Fibroblast of lung (primary cell): ENCODE results near the gene CERS4. TPM values are rescaled to one million over a fixed set of nuclear protein-coding genes. Genes with fewer than 3 reads are reported as not detected.

Experiments
- DNase-seq, 2 donors: peaks; one replicate each; pipeline versions ENCODE4 v3.0.0 to v3.0.0-alpha.2; 2010; ENCODE audit warnings: low read depth in 2 of 2
- H2AFZ ChIP-seq: 2 replicates; pipeline ENCODE4 v1.5.1; 2012; ENCODE audit warnings: low read length, control low read depth, inconsistent platforms
- H3K27ac ChIP-seq: 2 replicates; pipeline ENCODE4 v1.5.1; 2011; ENCODE audit warnings: low read length, control low read depth; ENCODE audit not compliant: insufficient read depth
- H3K27me3 ChIP-seq: 2 replicates; pipeline ENCODE4 v1.5.1; 2011; ENCODE audit warnings: mild to moderate bottlenecking, low read length; ENCODE audit not compliant: control insufficient read depth, insufficient read depth
- H3K36me3 ChIP-seq: 2 replicates; pipeline ENCODE4 v1.5.1; 2011; ENCODE audit warnings: low read length; ENCODE audit not compliant: control insufficient read depth, insufficient read depth
- H3K4me1 ChIP-seq: 2 replicates; pipeline ENCODE4 v1.5.1; 2011; ENCODE audit warnings: low read length; ENCODE audit not compliant: control insufficient read depth, insufficient read depth; ENCODE audit errors: extremely low read depth
- H3K4me2 ChIP-seq: 2 replicates; pipeline ENCODE4 v1.5.1; 2011; ENCODE audit warnings: low read length, control low read depth; ENCODE audit not compliant: insufficient read depth; ENCODE audit errors: extremely low read depth
- H3K4me3 ChIP-seq, 4 experiments: fragments of 200-600 bp in 1 of 4; sonication (generic) in 1 of 4; replicated peaks in 1 of 4; 2 replicates each; pipeline ENCODE4 v1.5.1; 2011 to 2016; ENCODE audit warnings: low read length in 4 of 4, low read depth in 3 of 4, mild to moderate bottlenecking in 3 of 4, control low read depth in 2 of 4, inconsistent platforms in 1 of 4, mixed read lengths in 1 of 4; ENCODE audit not compliant: insufficient read depth in 1 of 4; ENCODE audit errors: control extremely low read depth in 1 of 4
- H3K79me2 ChIP-seq: 2 replicates; pipeline ENCODE4 v1.5.1; 2012; ENCODE audit warnings: mild to moderate bottlenecking, low read length, inconsistent platforms; ENCODE audit not compliant: control insufficient read depth, insufficient read depth
- H3K9ac ChIP-seq: 2 replicates; pipeline ENCODE4 v1.5.1; 2011; ENCODE audit warnings: mild to moderate bottlenecking, low read length, control low read depth; ENCODE audit not compliant: insufficient read depth
- H3K9me3 ChIP-seq: 2 replicates; pipeline ENCODE4 v1.5.1; 2012; ENCODE audit warnings: low read depth, low read length; ENCODE audit not compliant: control insufficient read depth, insufficient read depth
- H4K20me1 ChIP-seq: 2 replicates; pipeline ENCODE4 v1.5.1; 2011; ENCODE audit warnings: low read length; ENCODE audit not compliant: control insufficient read depth, insufficient read depth; ENCODE audit errors: extremely low read depth
- EZH2 ChIP-seq: IDR thresholded peaks from 2 replicates; pipeline ENCODE4 v1.5.1; 2012; ENCODE audit warnings: low read length, control low read depth, mild to moderate bottlenecking; ENCODE audit errors: missing control alignments
- polyA plus RNA-seq, 2 donors: library from polyadenylated mRNA; depleted of rRNA in 1 of 2; stranded (reverse) in 1 of 2; unstranded in 1 of 2; fragments of >200 nt; gene quantifications; 2 replicates each; pipeline ENCODE4 v1.2.1, GENCODE V29; 2011 to 2012; ENCODE audit warnings: missing spikeins in 1 of 2
- total RNA-seq: library from RNA; depleted of rRNA; stranded (reverse); fragments of >200 nt; gene quantifications from 2 replicates; pipeline ENCODE4 v1.2.1, GENCODE V29; 2014
- TF ChIP-seq, protein P1 (sequence below), 2 donors: IDR thresholded peaks in 1 of 2; conservative IDR thresholded peaks in 1 of 2; 1 replicate in 1 of 2; 2 replicates in 1 of 2; pipeline ENCODE4 v1.5.1; 2011 to 2012; ENCODE audit warnings: low read length in 2 of 2, control low read depth in 1 of 2, inconsistent platforms in 1 of 2, low read depth in 1 of 2, mild to moderate bottlenecking in 1 of 2

Gene CERS4
- total and polyA plus RNA-seq, 2 donors (not counting 1 experiment from before 2014, with no cell fraction given) = 0.74 to 17.0 TPM

DNA sequence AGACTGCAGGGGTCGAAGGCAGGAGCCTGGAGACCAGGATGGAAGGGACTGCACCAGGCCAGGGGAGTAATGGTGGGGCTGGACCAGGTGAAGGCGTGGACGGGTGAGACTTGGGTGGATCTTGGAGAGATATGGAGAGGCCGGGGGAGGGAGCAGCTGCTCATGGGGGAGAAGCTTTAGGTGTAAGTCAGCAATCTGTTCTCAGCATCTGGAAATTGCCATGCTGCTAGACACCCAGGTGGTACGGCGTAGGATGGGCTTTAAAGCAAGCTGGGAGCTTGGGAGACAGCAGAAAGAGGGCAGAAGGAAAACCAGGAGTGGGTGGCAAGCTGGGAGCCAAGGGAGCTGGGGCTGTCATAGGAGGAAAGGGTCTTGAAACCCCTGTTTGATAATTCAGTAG is 3.0 kb downstream of the CERS4 start:
- Histone ChIP-seq H3K27ac (no peak overlapping the region), H3K4me3 (no peak overlapping the region), H3K27me3 (peaks cover 12% of the 10 kb centered on the region), H3K4me1 (no peaks in the 10 kb centered on the region), H3K36me3 (no peaks in the 10 kb centered on the region), H3K9ac (no peak overlapping the region), H4K20me1 (no peaks in the 10 kb centered on the region), H3K9me3 (no peaks in the 10 kb centered on the region), H3K4me2 (no peak overlapping the region), H2AFZ (no peak overlapping the region), H3K79me2 (no peaks in the 10 kb centered on the region)
- DNase-seq = no peak
- no peak for TF ChIP-seq EZH2
- TF ChIP-seq, protein P1, sequence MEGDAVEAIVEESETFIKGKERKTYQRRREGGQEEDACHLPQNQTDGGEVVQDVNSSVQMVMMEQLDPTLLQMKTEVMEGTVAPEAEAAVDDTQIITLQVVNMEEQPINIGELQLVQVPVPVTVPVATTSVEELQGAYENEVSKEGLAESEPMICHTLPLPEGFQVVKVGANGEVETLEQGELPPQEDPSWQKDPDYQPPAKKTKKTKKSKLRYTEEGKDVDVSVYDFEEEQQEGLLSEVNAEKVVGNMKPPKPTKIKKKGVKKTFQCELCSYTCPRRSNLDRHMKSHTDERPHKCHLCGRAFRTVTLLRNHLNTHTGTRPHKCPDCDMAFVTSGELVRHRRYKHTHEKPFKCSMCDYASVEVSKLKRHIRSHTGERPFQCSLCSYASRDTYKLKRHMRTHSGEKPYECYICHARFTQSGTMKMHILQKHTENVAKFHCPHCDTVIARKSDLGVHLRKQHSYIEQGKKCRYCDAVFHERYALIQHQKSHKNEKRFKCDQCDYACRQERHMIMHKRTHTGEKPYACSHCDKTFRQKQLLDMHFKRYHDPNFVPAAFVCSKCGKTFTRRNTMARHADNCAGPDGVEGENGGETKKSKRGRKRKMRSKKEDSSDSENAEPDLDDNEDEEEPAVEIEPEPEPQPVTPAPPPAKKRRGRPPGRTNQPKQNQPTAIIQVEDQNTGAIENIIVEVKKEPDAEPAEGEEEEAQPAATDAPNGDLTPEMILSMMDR (conservative IDR thresholded peaks at IDR 0.05 in 1 of 2, IDR thresholded peaks at IDR 0.05 in 1 of 2; ENCODE audit: low read depth in 1 of 2, low read length in 2 of 2) = no peak

DNA sequence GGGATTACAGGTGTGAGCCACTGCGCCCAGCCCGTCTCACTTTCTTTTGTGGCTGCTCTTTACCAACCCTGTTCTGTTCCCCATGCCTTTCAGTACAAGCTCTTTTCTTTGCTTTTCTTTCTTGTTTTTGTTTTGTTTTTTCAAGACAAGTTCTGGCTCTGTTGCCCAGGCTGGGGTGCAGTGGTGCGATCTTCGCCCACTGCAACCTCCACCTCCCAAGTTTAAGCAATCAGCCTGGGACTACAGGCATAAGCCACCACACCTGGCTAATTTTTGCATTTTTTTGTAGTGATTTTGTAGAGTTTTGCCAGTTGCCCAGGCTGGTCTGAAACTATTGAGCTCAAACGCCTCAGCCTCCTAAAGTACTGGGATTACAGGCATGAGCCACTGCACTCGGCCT is 3.7 kb downstream of the CERS4 start:
- no peaks in the 10 kb centered on the region for H4K20me1 ChIP-seq
- H3K9ac ChIP-seq = no peak overlapping the region
- DNase-seq = no peak
- H3K79me2 ChIP-seq = no peaks in the 10 kb centered on the region
- H3K4me3 ChIP-seq = no peak overlapping the region
- TF ChIP-seq EZH2 = no peak
- TF ChIP-seq, protein P1 (conservative IDR thresholded peaks at IDR 0.05 in 1 of 2, IDR thresholded peaks at IDR 0.05 in 1 of 2; ENCODE audit: low read depth in 1 of 2, low read length in 2 of 2) = no peak
- H3K4me2 ChIP-seq = no peak overlapping the region
- H3K4me1 ChIP-seq = no peaks in the 10 kb centered on the region
- no peaks in the 10 kb centered on the region for H3K9me3 ChIP-seq
- H2AFZ ChIP-seq = no peak overlapping the region
- H3K27ac ChIP-seq = no peak overlapping the region
- no peaks in the 10 kb centered on the region for H3K36me3 ChIP-seq
- H3K27me3 ChIP-seq = peaks cover 12% of the 10 kb centered on the region

DNA sequence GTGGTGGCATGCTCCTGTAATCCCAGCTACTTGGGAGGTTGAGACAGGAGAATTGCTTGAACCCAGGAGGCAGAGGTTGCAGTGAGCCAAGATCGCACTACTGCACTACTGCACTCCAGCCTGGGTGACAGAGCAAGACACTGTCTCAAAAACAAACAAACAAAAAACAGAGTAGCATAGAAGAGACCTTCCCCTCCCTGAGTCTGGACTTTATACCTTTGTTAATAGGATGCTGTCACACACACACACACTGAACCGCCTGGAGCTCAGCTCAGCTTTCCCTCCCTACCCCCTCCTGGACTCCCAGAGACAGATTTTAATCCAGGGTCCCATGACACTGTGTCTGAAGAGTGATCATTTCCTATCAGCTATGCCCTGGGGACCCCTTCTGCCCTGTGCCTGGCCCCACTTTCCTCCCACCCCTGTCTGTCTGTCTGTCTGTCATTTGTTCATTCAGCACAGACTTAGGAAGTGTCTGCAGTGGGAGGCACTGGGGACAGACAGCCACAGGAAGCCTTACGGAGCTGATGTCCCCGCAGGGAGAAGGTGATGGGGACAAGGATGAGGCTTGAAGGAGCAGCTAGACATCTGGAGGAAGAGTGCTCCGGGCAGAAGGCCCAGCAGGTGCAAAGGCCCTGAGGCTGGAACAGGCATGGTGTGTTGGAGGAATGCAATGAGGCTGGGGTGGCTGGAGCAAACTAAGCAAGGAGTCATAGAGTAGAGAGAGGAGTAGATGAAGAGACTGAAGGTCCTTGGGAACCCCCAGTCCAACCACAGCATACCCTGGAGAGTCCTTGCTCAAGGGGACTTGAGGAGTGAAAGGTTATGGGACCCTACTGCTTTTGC is 4.9 kb downstream of the CERS4 start:
- no peaks in the 10 kb centered on the region for H3K36me3 ChIP-seq
- no peak overlapping the region for H2AFZ ChIP-seq
- peaks cover 12% of the 10 kb centered on the region for H3K27me3 ChIP-seq
- no peak overlapping the region for H3K27ac ChIP-seq
- H4K20me1 ChIP-seq = no peaks in the 10 kb centered on the region
- H3K79me2 ChIP-seq = no peaks in the 10 kb centered on the region
- H3K4me2 ChIP-seq = no peak overlapping the region
- no peak overlapping the region for H3K4me3 ChIP-seq
- TF ChIP-seq, protein P1 (conservative IDR thresholded peaks at IDR 0.05 in 1 of 2, IDR thresholded peaks at IDR 0.05 in 1 of 2; ENCODE audit: low read depth in 1 of 2, low read length in 2 of 2) = no peak
- TF ChIP-seq EZH2 = no peak
- no peaks in the 10 kb centered on the region for H3K9me3 ChIP-seq
- H3K9ac ChIP-seq = no peak overlapping the region
- no peak for DNase-seq
- no peaks in the 10 kb centered on the region for H3K4me1 ChIP-seq
